Pulmonary artery endothelial cell (primary cell): ENCODE measurements around the gene UPK3A. TPM values are rescaled to one million over a fixed set of nuclear protein-coding genes. Genes with fewer than 3 reads are reported as not detected.

Experiments
- DNase-seq: peaks from one replicate; pipeline ENCODE4 v3.0.0-alpha.2; 2011; ENCODE audit warnings: low read depth, low spot score
- total RNA-seq: library from RNA; depleted of rRNA; stranded (reverse); fragments of >200 nt; gene quantifications from 2 replicates; pipeline ENCODE4 v1.2.3, GENCODE V29; 2014

Gene UPK3A
- total RNA-seq, 1 donor from 2014 or later, result not detected

- DNase-seq, result no peak
Measured at GRCh38 chr22:45328822-45329529, 44.2 kb downstream of the UPK3A start.

DNA sequence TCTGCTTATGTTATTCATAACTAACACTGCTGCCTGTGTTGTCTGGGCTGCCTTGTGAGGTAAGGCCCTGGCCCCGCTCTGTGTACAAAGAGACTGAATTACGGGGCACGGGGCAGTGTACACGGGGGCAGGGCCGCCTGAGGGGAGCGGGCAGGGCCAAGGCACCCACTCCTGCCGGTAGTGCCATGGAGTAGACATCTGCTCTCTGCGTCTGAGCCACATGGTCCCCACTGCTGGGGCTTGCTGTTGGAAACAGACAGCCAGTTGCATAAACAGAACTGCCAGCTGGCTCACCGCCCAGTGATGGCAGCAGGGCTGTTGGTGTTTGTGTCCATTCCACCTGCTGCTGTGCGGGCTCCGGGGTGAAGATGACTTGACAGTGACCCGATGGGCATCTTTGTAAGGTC lies 44.8 kb downstream of the UPK3A start:
- DNase-seq, result no peak

GRCh38 chr22:45330548-45330947 lies 45.8 kb downstream of the UPK3A start:
- DNase-seq, result no peak

GRCh38 chr22:45331486-45331885 lies 46.7 kb downstream of the UPK3A start:
- DNase-seq, result no peak

GRCh38 chr22:45332001-45332400 lies 47.3 kb downstream of the UPK3A start:
- DNase-seq, result no peak

DNA sequence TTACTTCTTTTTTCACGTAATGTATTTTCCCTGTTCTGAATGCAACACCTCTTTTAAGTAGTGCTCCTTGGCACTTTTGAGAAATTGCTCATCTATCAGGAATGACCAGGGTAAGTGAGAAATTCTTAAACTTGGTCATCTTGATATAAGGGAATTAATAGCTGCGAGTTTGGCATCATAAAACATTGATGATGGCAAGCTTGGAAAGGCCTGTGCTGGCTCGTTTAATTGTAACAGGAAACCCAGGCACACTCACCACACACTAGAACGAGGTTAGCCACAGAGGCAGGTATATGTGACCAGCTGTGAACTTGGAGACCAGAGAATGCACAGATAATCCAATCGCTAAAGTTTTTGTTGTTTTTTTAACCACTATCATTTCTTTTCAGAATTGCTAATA lies 49.3 kb downstream of the UPK3A start:
- DNase-seq, result no peak

DNA sequence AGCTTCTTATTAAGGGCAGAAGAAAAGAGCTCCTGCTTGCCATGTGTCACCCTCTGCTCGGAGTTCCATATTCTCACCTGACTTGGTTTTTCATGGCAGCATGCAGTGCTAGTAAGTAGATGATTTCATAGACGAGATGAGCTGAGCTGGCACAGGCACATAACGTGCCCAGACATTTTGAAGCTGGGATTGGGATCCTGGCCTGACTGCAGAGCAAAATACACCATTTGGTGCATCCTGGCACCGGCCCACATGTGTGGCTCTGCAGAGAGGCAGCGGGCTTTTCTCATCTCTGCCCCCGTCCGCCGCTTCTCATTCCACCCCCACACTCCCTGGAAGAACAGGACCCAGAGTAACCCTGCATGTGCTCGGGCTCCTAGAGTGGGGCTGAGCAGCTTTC lies 49.8 kb downstream of the UPK3A start:
- no peak for DNase-seq

DNA sequence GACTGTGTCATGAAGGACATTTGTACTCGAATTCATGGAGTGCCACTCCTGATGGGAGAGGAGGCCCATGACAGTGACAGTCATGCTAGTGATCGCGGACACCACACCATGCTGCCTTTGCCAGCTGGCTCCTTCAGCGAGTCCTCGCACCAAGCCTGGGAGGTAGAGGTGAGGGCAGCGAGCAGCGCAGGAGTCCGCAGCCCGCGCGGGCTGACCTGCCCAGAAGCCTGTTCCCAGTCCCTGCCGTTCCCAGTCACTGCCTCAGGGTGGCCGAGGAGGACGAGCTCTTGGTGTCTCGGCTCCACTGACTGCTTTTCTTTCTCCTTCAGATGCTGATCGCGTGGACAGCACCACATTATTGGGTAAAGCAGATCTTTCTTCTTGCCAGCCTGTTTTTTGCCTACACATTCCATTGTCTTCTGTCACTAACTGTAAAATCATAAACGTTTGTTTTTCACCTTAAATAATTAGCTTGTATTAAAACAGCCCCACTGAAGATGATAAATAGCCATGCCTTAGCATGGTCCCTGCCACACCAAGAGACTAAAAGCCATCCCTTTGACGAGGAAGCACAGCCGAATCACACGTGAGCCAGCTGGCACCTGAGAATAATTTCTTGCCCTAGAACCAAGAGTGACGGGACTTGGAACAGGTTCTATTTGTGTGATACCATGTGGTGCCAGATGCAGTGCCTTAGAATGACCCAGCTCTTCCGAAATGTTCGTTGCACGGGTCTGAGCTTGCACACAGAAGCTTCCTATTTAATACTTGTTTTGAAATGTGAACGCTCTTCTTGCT lies 50.5 kb downstream of the UPK3A start:
- no peak for DNase-seq

- DNase-seq, result peak; percentile 56
Measured at GRCh38 chr22:45335854-45336522, 51.2 kb downstream of the UPK3A start.

DNA sequence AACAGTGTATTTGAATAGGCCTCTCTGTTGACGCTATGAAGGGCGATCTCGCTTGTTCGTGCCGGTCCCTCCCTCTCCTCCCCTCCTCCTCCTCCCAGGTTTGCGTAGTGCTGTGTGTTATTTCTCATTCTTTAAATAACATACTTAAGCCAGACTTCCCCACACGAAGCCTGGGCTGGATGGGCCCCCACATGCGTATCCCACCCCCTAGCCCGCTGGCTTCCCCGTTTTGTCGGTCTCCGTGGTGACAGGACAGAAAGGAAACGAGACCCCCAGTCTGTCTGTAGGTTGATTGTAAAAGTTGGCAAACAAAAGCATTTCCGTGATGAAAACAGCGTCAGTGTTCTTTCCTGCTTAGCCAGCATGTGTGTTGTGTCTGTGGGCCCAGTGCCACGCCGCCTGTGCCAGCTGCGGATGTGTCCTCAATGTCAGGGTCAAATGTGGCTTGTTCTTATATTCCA lies 52.3 kb downstream of the UPK3A start:
- peak; percentile 99 for DNase-seq

GRCh38 chr22:45337536-45337935 lies 52.8 kb downstream of the UPK3A start:
- DNase-seq, result no peak

GRCh38 chr22:45338795-45339194 lies 54.0 kb downstream of the UPK3A start:
- DNase-seq, result no peak

- no peak for DNase-seq
Measured at GRCh38 chr22:45340323-45340722, 55.6 kb downstream of the UPK3A start.

- DNase-seq, result no peak
Measured at GRCh38 chr22:45341498-45341897, 56.7 kb downstream of the UPK3A start.

GRCh38 chr22:45343143-45343542 lies 58.4 kb downstream of the UPK3A start:
- DNase-seq, result no peak

DNA sequence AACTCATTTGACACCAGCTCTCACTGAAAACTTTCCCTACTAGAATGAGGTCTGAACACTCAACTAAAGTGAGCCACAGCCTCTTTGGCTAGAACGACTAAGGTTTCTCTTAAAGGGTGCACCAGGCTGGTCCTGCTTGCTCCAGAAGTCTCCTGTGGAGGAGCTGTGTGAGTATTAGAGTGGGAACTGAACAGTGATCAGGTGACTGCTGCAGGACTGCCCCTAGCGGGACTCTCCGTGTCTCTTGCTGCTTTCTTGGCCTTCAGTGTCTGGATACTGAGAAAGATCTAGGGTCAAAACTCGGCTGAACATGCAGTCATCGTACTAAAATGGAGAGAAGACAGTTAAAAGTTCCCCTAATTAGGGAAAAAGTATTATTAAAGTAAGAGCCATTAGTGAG lies 59.6 kb downstream of the UPK3A start:
- no peak for DNase-seq

Other genes starting within 250 kb of the UPK3A start
- gene NUP50, start 121.0 kb upstream of the UPK3A start, total RNA-seq, result 73.9 and 93.3 TPM in 2 replicates
- gene KIAA0930, start 44.1 kb upstream of the UPK3A start, total RNA-seq, result 43.4 and 60.9 TPM in 2 replicates
- gene FAM118A, start 25.0 kb downstream of the UPK3A start, total RNA-seq, result 14.2 and 14.5 TPM in 2 replicates
- gene SMC1B, start 128.7 kb downstream of the UPK3A start, total RNA-seq, result under 0.01 and 0.04 TPM in 2 replicates
- gene RIBC2, start 128.7 kb downstream of the UPK3A start, total RNA-seq, result 0.86 and 1.7 TPM in 2 replicates
- 0.13 and 0.35 TPM in 2 replicates for gene FBLN1, start 217.9 kb downstream of the UPK3A start, total RNA-seq